Measurements from ENCODE around the gene SESTD1. TPM values are rescaled to one million over a fixed set of nuclear protein-coding genes. Genes with fewer than 3 reads are reported as not detected.

The SESTD1 gene
- total RNA-seq, 1 donor from 2014 or later = 15.4 TPM

GRCh38 chr2:179273461-179273962, 8.9 kb upstream of the SESTD1 start:
- no peak overlapping the region for H3K4me3 ChIP-seq
- H3K36me3 ChIP-seq = no peaks in the 10 kb centered on the region
- H3K27me3 ChIP-seq = no peaks in the 10 kb centered on the region
- no peak for TF ChIP-seq CTCF (IDR thresholded peaks at IDR 0.05)
- peak overlapping the region; percentile 79 to 81 for H3K27ac ChIP-seq
- H3K4me1 ChIP-seq = peaks cover 0 to 26% of the 10 kb centered on the region in 2 donors
- intact Hi-C loops (cut with DNase I) = loop anchor here (2.0 to 5.0 kb wide), 2 partner anchors 46 to 67 kb away; no protein-coding TSS in a partner anchor
- no peaks in the 10 kb centered on the region for H3K9me3 ChIP-seq
- DNase-seq (ENCODE audit: low spot score in 2 of 2) = no peak

- peaks cover 0 to 28% of the 10 kb centered on the region in 2 donors for H3K4me1 ChIP-seq
- H3K36me3 ChIP-seq = no peaks in the 10 kb centered on the region
- H3K4me3 ChIP-seq = no peak overlapping the region
- no peak for DNase-seq (ENCODE audit: low spot score in 2 of 2)
- no peak for TF ChIP-seq CTCF (IDR thresholded peaks at IDR 0.05)
- intact Hi-C loops (cut with DNase I) = loop anchor here (2.0 to 5.0 kb wide), 2 partner anchors 45 to 68 kb away; no protein-coding TSS in a partner anchor
- H3K27ac ChIP-seq = peak overlapping the region; percentile 79 to 81
- no peaks in the 10 kb centered on the region for H3K9me3 ChIP-seq
- no peaks in the 10 kb centered on the region for H3K27me3 ChIP-seq
These were observed 8.0 kb upstream of the SESTD1 start for GRCh38 chr2:179272406-179273192.

- no peak for TF ChIP-seq CTCF (IDR thresholded peaks at IDR 0.05)
- no peak overlapping the region for H3K4me3 ChIP-seq
- H3K27me3 ChIP-seq = no peaks in the 10 kb centered on the region
- peak overlapping the region; percentile 79 to 81 for H3K27ac ChIP-seq
- peaks cover 0 to 34% of the 10 kb centered on the region in 2 donors for H3K4me1 ChIP-seq
- no peaks in the 10 kb centered on the region for H3K36me3 ChIP-seq
- DNase-seq (ENCODE audit: low spot score in 2 of 2) = no peak
- no peaks in the 10 kb centered on the region for H3K9me3 ChIP-seq
- intact Hi-C loops (cut with DNase I) = loop anchor here (5.0 kb wide), 1 partner anchor 43 kb away; no protein-coding TSS in a partner anchor
These were observed 6.1 kb upstream of the SESTD1 start for GRCh38 chr2:179270689-179271088.

- Histone ChIP-seq H3K4me1 (peaks cover 0 to 18% of the 10 kb centered on the region in 2 donors), H3K9me3 (no peaks in the 10 kb centered on the region), H3K27me3 (no peaks in the 10 kb centered on the region), H3K4me3 (no peak overlapping the region), H3K27ac (peak overlapping the region; percentile 37 to 50), H3K36me3 (no peaks in the 10 kb centered on the region)
- DNase-seq (ENCODE audit: low spot score in 2 of 2) = peak in 1 of 2 donors; percentile 71
- TF ChIP-seq CTCF (IDR thresholded peaks at IDR 0.05) = no peak
- intact Hi-C loops (cut with DNase I) = loop anchor here (10.0 kb wide), 1 partner anchor 404 kb away; no protein-coding TSS in a partner anchor
These were observed 3.8 kb upstream of the SESTD1 start for GRCh38 chr2:179268277-179268925.

- Histone ChIP-seq H3K27me3 (no peaks in the 10 kb centered on the region), H3K36me3 (no peaks in the 10 kb centered on the region), H3K9me3 (no peaks in the 10 kb centered on the region), H3K27ac (peak overlapping the region; percentile 92 to 94), H3K4me1 (peaks cover 0 to 23% of the 10 kb centered on the region in 2 donors), H3K4me3 (no peak overlapping the region)
- DNase-seq (ENCODE audit: low spot score in 2 of 2) = no peak
- TF ChIP-seq CTCF (IDR thresholded peaks at IDR 0.05) = no peak
- intact Hi-C loops (cut with DNase I) = loop anchor here (10.0 kb wide), 1 partner anchor 401 kb away; no protein-coding TSS in a partner anchor
These were observed 1.6 kb upstream of the SESTD1 start for GRCh38 chr2:179266271-179266670.
